ENCODE measurements around the gene MAGI2. TPM values are rescaled to one million over a fixed set of nuclear protein-coding genes. Genes with fewer than 3 reads are reported as not detected.

The MAGI2 gene
- total and polyA plus RNA-seq, 8 donors, result 1.3 to 4.0 (median 2.0) TPM

GRCh38 chr7:78702770-78703169, 750.7 kb downstream of the MAGI2 start:
- no peak overlapping the region for H3K4me3 ChIP-seq
- no peak overlapping the region for H3K27ac ChIP-seq
- intact Hi-C loops (cut with DNase I), result no loop called here
- ATAC-seq (peak in 1 of 4 donors; percentile 20), DNase-seq (no peak), FAIRE-seq (no peak)
- no peaks in the 10 kb centered on the region for H3K9me3 ChIP-seq
- TF ChIP-seq CTCF (IDR thresholded peaks at IDR 0.05), result no peak
- no peaks in the 10 kb centered on the region for H3K4me1 ChIP-seq
- no peaks in the 10 kb centered on the region for H3K27me3 ChIP-seq
- H3K36me3 ChIP-seq, result no peaks in the 10 kb centered on the region

- no peaks in the 10 kb centered on the region for H3K9me3 ChIP-seq
- FAIRE-seq (no peak), DNase-seq (no peak), ATAC-seq (no peak)
- H3K27ac ChIP-seq, result no peak overlapping the region
- intact Hi-C loops (cut with DNase I), result no loop called here
- H3K36me3 ChIP-seq, result no peaks in the 10 kb centered on the region
- no peaks in the 10 kb centered on the region for H3K27me3 ChIP-seq
- no peak for TF ChIP-seq CTCF (IDR thresholded peaks at IDR 0.05)
- no peaks in the 10 kb centered on the region for H3K4me1 ChIP-seq
- H3K4me3 ChIP-seq, result no peak overlapping the region
Measured at GRCh38 chr7:78695826-78696225, 757.6 kb downstream of the MAGI2 start.

- TF ChIP-seq CTCF (IDR thresholded peaks at IDR 0.05), result no peak
- H3K27me3 ChIP-seq, result no peaks in the 10 kb centered on the region
- 72 to 83% methylated on average over 3 of the region's 3 CpGs for WGBS, 2 donors
- H3K9me3 ChIP-seq, result no peaks in the 10 kb centered on the region
- no peak overlapping the region for H3K27ac ChIP-seq
- DNase-seq (no peak), ATAC-seq (no peak), FAIRE-seq (no peak)
- no peaks in the 10 kb centered on the region for H3K4me1 ChIP-seq
- no peak overlapping the region for H3K4me3 ChIP-seq
- intact Hi-C loops (cut with DNase I), result no loop called here
- H3K36me3 ChIP-seq, result no peaks in the 10 kb centered on the region
Measured at GRCh38 chr7:78691584-78691983, 761.9 kb downstream of the MAGI2 start.

- no peak for ATAC-seq
- Histone ChIP-seq H3K27ac (no peak overlapping the region), H3K4me3 (no peak overlapping the region), H3K27me3 (no peaks in the 10 kb centered on the region), H3K36me3 (no peaks in the 10 kb centered on the region), H3K4me1 (no peaks in the 10 kb centered on the region), H3K9me3 (no peaks in the 10 kb centered on the region)
- intact Hi-C loops (cut with DNase I), result no loop called here
- 95 to 99% methylated on average over 4 of the region's 4 CpGs for WGBS, 2 donors
- TF ChIP-seq CTCF (IDR thresholded peaks at IDR 0.05), result no peak
- no peak for DNase-seq
- FAIRE-seq, result no peak
Measured at GRCh38 chr7:78690174-78690573, 763.3 kb downstream of the MAGI2 start.

- Histone ChIP-seq H3K9me3 (no peaks in the 10 kb centered on the region), H3K27me3 (no peaks in the 10 kb centered on the region), H3K36me3 (no peaks in the 10 kb centered on the region), H3K27ac (no peak overlapping the region), H3K4me3 (no peak overlapping the region), H3K4me1 (no peaks in the 10 kb centered on the region)
- ATAC-seq (no peak), FAIRE-seq (no peak), DNase-seq (no peak)
- TF ChIP-seq CTCF (IDR thresholded peaks at IDR 0.05), result no peak
- intact Hi-C loops (cut with DNase I), result no loop called here
- 83 to 87% methylated on average over 2 of the region's 2 CpGs for WGBS, 2 donors
Measured at GRCh38 chr7:78688376-78688775, 765.1 kb downstream of the MAGI2 start.

Measured in pancreas (tissue), 10 donors.